Activated CD4-positive, alpha-beta memory T cell treated with anti-CD3 and anti-CD28 coated beads for 36 hours (primary cell): ENCODE data around the gene METTL5. TPM values are rescaled to one million over a fixed set of nuclear protein-coding genes. Genes with fewer than 3 reads are reported as not detected.
"Not testable (repeated sequence)": the region's sequence is repeated elsewhere in the genome, so short reads cannot be mapped to it uniquely, and the experiment has no call there.

Experiments
- CTCF ChIA-PET: fragments of 350-600 bp; sonication (Branson Sonifier 250); formaldehyde crosslinking; loops from one replicate; lab custom pipeline; 2021; ENCODE audit warnings: antibody characterized with exemption, inconsistent platforms; lab: Charles Lee
- POLR2A ChIA-PET: fragments of 350-600 bp; sonication (Branson Sonifier 250); formaldehyde crosslinking; loops from one replicate; lab custom pipeline; 2021; ENCODE audit warnings: antibody characterized with exemption; lab: Charles Lee
- DNase-seq: peaks from one replicate; pipeline ENCODE4 v3.0.0-alpha.2; 2020
- H3K27ac Mint-ChIP-seq: one replicate; pipeline ENCODE4 v1.8.0; 2021; ENCODE audit warnings: mixed read lengths
- H3K27me3 Mint-ChIP-seq: one replicate; pipeline ENCODE4 v1.8.0; 2021; ENCODE audit warnings: mixed read lengths
- H3K36me3 Mint-ChIP-seq: one replicate; pipeline ENCODE4 v1.8.0; 2021; ENCODE audit warnings: mixed read lengths
- H3K4me1 Mint-ChIP-seq: one replicate; pipeline ENCODE4 v1.8.0; 2021; ENCODE audit warnings: low read depth, mixed read lengths
- H3K4me3 Mint-ChIP-seq: one replicate; pipeline ENCODE4 v1.8.0; 2021; ENCODE audit warnings: mild to moderate bottlenecking, mixed read lengths
- H3K9me3 Mint-ChIP-seq: one replicate; pipeline ENCODE4 v1.8.0; 2021; ENCODE audit warnings: mixed read lengths
- intact Hi-C: fragments of 100-400 bp; cut with micrococcal nuclease; formaldehyde crosslinking; loops from one replicate; pipeline ENCODE4 v1.15.1; 2023
- total RNA-seq, 2 experiments: library from RNA; stranded (reverse); gene quantifications; one replicate each; pipeline ENCODE4 v1.2.3, GENCODE V29; 2021

The METTL5 gene
- total RNA-seq, 2 experiments from 2014 or later, result 109 to 110 TPM

GRCh38 chr2:169827272-169828140 is 2.8 kb upstream of the METTL5 start, which contains the start of gene UBR3:
Gene UBR3, plus strand, starts transcription at chr2:169827454. Its CDS starts 54 bp downstream, at chr2:169827508.
- ChIA-PET CTCF (interaction anchor here (0.6 to 2.2 kb wide), 12 partner anchors 9 to 1101 kb away, joined by 3 to 11 read pairs (median 4); partner anchors contain the start of genes GORASP2 and SSB), POLR2A (interaction anchor here (0.7 to 2.2 kb wide), 11 partner anchors 9 to 255 kb away, joined by 3 to 10 read pairs (median 4); partner anchors contain the start of gene SSB)
- Mint-ChIP-seq H3K4me1 (peaks cover 53% of the 10 kb centered on the region), H3K9me3 (no peaks in the 10 kb centered on the region), H3K27ac (peak within 1 kb of the TSS; percentile 61), H3K4me3 (peak within 1 kb of the TSS; percentile 89), H3K27me3 (no peaks in the 10 kb centered on the region), H3K36me3 (peaks cover 8% of the 10 kb centered on the region)
- DNase-seq, result peak; percentile 94
- intact Hi-C loops, result loop anchor here (1.0 to 10.0 kb wide), 4 partner anchors 29 to 463 kb away; partner anchors contain the start of genes CFAP210, FASTKD1, LRP2 and PHOSPHO2

DNA sequence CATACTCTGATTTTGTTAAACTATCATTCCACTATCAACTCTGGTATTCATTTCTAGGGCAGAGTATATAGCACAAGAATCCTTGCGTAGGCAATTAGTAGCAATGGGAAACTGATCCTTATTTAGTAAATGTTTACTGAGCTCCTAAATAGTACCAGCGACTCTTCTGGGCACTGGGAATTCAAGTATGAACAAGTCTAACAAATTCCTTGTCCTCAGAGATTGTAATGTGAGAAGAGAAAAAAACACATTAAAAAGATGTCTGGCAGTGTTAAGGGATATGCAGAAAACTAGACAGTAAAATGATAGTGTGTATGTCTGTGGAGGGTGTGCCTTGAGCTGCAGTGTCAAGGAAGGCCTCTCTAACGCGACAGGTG is 721 bp downstream of the METTL5 start:
- Mint-ChIP-seq H3K27ac (peak overlapping the region; percentile 78), H3K4me3 (peak overlapping the region; percentile 84), H3K9me3 (no peaks in the 10 kb centered on the region), H3K27me3 (no peaks in the 10 kb centered on the region), H3K36me3 (peaks cover 23% of the 10 kb centered on the region), H3K4me1 (peaks cover 56% of the 10 kb centered on the region)
- CTCF ChIA-PET, result interaction anchor here (1.1 to 3.2 kb wide), 12 partner anchors 9 to 251 kb away, joined by 3 to 13 read pairs (median 6); partner anchors contain the start of gene FASTKD1
- intact Hi-C loops, result loop anchor here (2.0 to 10.0 kb wide), 2 partner anchors 53 to 459 kb away; partner anchors contain the start of gene LRP2
- DNase-seq, result no peak
- POLR2A ChIA-PET, result interaction anchor here (0.8 to 1.4 kb wide), 3 partner anchors 16 to 25 kb away, joined by 3 to 4 read pairs (median 3); partner anchors contain the start of gene SSB

GRCh38 chr2:169822785-169823392 is 1.8 kb downstream of the METTL5 start:
- intact Hi-C loops, result loop anchor here (10.0 kb wide), 1 partner anchor 458 kb away; the partner anchor contains the start of gene LRP2
- Mint-ChIP-seq H3K9me3 (no peaks in the 10 kb centered on the region), H3K27ac (no peak overlapping the region), H3K27me3 (no peaks in the 10 kb centered on the region), H3K4me3 (peak overlapping the region; percentile 9), H3K36me3 (peaks cover 31% of the 10 kb centered on the region), H3K4me1 (peaks cover 51% of the 10 kb centered on the region)
- DNase-seq, result no peak
- CTCF ChIA-PET, result interaction anchor here (3.2 kb wide), 1 partner anchor 10 kb away, joined by 13 read pairs; no protein-coding TSS in a partner anchor
- POLR2A ChIA-PET, result interaction anchor here (0.6 kb wide), 2 partner anchors 230 to 337 kb away, joined by 3 read pairs; no protein-coding TSS in a partner anchor

- H3K4me1 Mint-ChIP-seq, result peaks cover 50% of the 10 kb centered on the region
- H3K27me3 Mint-ChIP-seq, result no peaks in the 10 kb centered on the region
- ChIA-PET POLR2A (no interaction called here), CTCF (interaction anchor here (0.6 to 3.2 kb wide), 3 partner anchors 9 to 992 kb away, joined by 3 to 13 read pairs (median 3); no protein-coding TSS in a partner anchor)
- no peak for DNase-seq
- peaks cover 6% of the 10 kb centered on the region for H3K9me3 Mint-ChIP-seq
- peaks cover 39% of the 10 kb centered on the region for H3K36me3 Mint-ChIP-seq
- H3K27ac Mint-ChIP-seq, result no peak overlapping the region
- no peak overlapping the region for H3K4me3 Mint-ChIP-seq
- intact Hi-C loops, result loop anchor here (10.0 kb wide), 1 partner anchor 457 kb away; the partner anchor contains the start of gene LRP2
Measured at GRCh38 chr2:169822036-169822435, 2.7 kb downstream of the METTL5 start.

DNA sequence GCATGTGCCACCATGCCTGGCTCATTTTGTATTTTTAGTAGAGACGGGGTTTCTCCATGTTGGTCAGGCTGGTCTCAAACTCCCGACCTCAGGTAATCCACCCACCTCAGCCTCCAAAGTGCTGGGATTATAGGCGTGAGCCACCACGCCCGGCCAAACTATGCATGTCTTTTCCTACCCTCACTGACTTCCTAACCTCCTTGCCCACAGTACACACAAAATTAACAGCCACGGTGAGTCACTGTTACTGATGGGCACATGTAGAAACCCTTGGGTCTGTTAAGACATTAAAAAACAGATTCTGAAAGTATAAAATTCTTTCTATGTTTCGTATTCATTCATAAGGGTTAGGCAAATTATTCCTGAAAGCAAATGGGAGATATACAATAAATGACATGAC is 4.6 kb downstream of the METTL5 start:
- CTCF ChIA-PET, H3K4me3 Mint-ChIP-seq, H3K27me3 Mint-ChIP-seq: not testable (repeated sequence)
- Mint-ChIP-seq H3K27ac (peak overlapping the region; percentile 64), H3K36me3 (peaks cover 57% of the 10 kb centered on the region), H3K4me1 (peaks cover 54% of the 10 kb centered on the region), H3K9me3 (peaks cover 13% of the 10 kb centered on the region)
- POLR2A ChIA-PET, result interaction anchor here (0.6 kb wide), 1 partner anchor 18 kb away, joined by 3 read pairs; no protein-coding TSS in a partner anchor
- intact Hi-C loops, result loop anchor here (10.0 kb wide), 1 partner anchor 455 kb away; the partner anchor contains the start of gene LRP2
- DNase-seq, result peak; percentile 19

DNA sequence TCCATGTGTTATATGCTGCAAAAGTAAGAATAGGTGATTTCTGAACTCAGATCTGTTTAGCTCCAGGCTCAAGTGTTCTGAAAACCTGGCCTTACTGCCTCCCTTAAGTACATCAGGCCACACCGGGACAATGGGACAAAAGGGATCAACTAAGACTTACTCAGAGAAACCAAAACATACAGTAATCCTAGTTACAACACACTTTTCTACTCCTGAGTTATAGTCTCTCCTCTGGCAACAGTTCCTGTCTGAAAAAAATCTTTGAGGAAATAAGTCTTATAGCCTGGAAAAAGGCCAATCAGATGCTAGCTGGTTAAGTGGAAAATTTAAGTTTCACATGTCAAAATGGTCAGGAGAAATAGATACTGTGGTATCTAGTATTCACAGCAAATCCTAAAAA is 5.6 kb downstream of the METTL5 start:
- DNase-seq, result no peak
- ChIA-PET POLR2A (interaction anchor here (2.0 kb wide), 1 partner anchor 9 kb away, joined by 8 read pairs; the partner anchor contains the start of gene UBR3), CTCF (interaction anchor here (1.0 kb wide), 1 partner anchor 8 kb away, joined by 3 read pairs; the partner anchor contains the start of gene UBR3)
- peaks cover 61% of the 10 kb centered on the region for H3K36me3 Mint-ChIP-seq
- H3K4me3 Mint-ChIP-seq, result no peak overlapping the region
- H3K27ac Mint-ChIP-seq, result peak overlapping the region; percentile 49
- intact Hi-C loops, result no loop called here
- no peaks in the 10 kb centered on the region for H3K27me3 Mint-ChIP-seq
- H3K4me1 Mint-ChIP-seq, result peaks cover 50% of the 10 kb centered on the region
- H3K9me3 Mint-ChIP-seq, result peaks cover 13% of the 10 kb centered on the region

DNA sequence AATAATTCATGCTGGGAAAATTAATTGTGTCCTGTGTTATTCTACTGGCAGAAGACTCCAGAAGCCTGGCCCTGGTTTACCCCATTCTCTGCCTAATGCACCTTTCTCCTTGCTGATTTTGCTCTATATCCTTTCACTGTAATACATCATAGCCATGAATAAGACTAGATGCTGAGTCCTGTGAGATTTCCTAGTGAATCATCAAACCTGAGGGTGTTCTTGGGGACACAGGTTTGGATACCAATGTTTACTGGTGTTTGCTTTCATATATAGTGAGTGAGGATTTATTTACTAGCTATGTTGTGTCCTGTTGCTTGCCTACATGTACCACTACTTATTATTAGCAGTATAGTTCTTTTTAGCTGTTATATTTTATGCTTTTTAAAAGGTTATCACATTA is 6.5 kb downstream of the METTL5 start:
- peaks cover 60% of the 10 kb centered on the region for H3K36me3 Mint-ChIP-seq
- DNase-seq, result no peak
- intact Hi-C loops, result no loop called here
- ChIA-PET POLR2A (interaction anchor here (2.0 kb wide), 1 partner anchor 10 kb away, joined by 8 read pairs; the partner anchor contains the start of gene UBR3), CTCF (interaction anchor here (1.0 kb wide), 1 partner anchor 9 kb away, joined by 3 read pairs; the partner anchor contains the start of gene UBR3)
- peaks cover 42% of the 10 kb centered on the region for H3K4me1 Mint-ChIP-seq
- no peaks in the 10 kb centered on the region for H3K27me3 Mint-ChIP-seq
- H3K4me3 Mint-ChIP-seq, result no peak overlapping the region
- peaks cover 13% of the 10 kb centered on the region for H3K9me3 Mint-ChIP-seq
- no peak overlapping the region for H3K27ac Mint-ChIP-seq

DNA sequence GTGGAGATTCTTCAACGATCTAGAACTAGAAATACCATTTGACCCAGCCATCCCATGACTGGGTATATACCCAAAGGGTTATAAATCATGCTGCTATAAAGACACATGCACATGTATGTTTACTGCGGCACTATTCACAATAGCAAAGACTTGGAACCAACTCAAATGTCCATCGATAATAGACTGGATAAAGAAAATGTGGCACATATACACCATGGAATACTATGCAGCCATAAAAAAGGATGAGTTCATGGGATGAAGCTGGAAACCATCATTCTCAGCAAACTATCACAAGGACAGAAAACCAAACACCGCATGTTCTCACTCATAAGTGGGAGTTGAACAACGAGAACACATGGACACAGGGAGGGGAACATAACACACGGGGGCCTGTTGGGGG is 7.3 kb downstream of the METTL5 start:
- intact Hi-C loops, H3K27me3 Mint-ChIP-seq, DNase-seq, H3K27ac Mint-ChIP-seq, H3K4me3 Mint-ChIP-seq: not testable (repeated sequence)
- peaks cover 13% of the 10 kb centered on the region for H3K9me3 Mint-ChIP-seq
- ChIA-PET CTCF (interaction anchor here (0.6 kb wide), 1 partner anchor 41 kb away, joined by 3 read pairs; no protein-coding TSS in a partner anchor), POLR2A (interaction anchor here (2.0 kb wide), 1 partner anchor 11 kb away, joined by 8 read pairs; the partner anchor contains the start of gene UBR3)
- peaks cover 57% of the 10 kb centered on the region for H3K36me3 Mint-ChIP-seq
- H3K4me1 Mint-ChIP-seq, result peaks cover 34% of the 10 kb centered on the region

GRCh38 chr2:169816961-169817360 is 7.7 kb downstream of the METTL5 start:
- peaks cover 58% of the 10 kb centered on the region for H3K36me3 Mint-ChIP-seq
- H3K27me3 Mint-ChIP-seq, CTCF ChIA-PET, intact Hi-C loops, DNase-seq, POLR2A ChIA-PET, H3K4me3 Mint-ChIP-seq: not testable (repeated sequence)
- peaks cover 13% of the 10 kb centered on the region for H3K9me3 Mint-ChIP-seq
- H3K27ac Mint-ChIP-seq, result peak overlapping the region; percentile 13
- peaks cover 32% of the 10 kb centered on the region for H3K4me1 Mint-ChIP-seq

DNA sequence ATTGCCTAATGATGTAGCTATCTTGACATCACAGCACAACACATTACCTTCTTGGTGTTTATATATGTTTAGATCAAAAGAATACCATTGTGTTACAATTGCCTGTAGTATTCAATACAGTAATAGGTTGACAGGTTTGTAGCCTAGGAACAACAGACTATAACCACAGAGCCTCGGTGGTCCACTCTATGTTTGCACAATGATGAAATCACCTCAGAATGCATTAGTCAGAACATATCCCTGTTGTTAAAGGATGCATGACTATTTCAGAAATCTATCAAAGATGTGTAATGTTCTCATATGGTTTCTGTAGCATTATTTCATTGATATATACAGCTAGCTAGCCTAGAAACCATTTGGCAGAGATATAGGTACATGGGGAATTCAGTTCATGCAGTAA is 8.9 kb downstream of the METTL5 start:
- intact Hi-C loops, result no loop called here
- Mint-ChIP-seq H3K36me3 (peaks cover 60% of the 10 kb centered on the region), H3K4me3 (no peak overlapping the region), H3K4me1 (peaks cover 24% of the 10 kb centered on the region), H3K27me3 (no peaks in the 10 kb centered on the region), H3K27ac (no peak overlapping the region), H3K9me3 (peaks cover 13% of the 10 kb centered on the region)
- ChIA-PET POLR2A (interaction anchor here (0.5 to 1.2 kb wide), 2 partner anchors 13 to 153 kb away, joined by 3 to 4 read pairs; no protein-coding TSS in a partner anchor), CTCF (interaction anchor here (0.8 to 1.4 kb wide), 3 partner anchors 9 to 48 kb away, joined by 3 to 13 read pairs (median 3); partner anchors contain the start of gene METTL5)
- DNase-seq, result no peak

GRCh38 chr2:169808221-169808620 is 16.5 kb downstream of the METTL5 start:
- ChIA-PET CTCF (interaction anchor here (0.6 to 1.0 kb wide), 2 partner anchors 14 to 17 kb away, joined by 3 read pairs; partner anchors contain the start of gene METTL5), POLR2A (interaction anchor here (1.2 kb wide), 1 partner anchor 16 kb away, joined by 3 read pairs; no protein-coding TSS in a partner anchor)
- Mint-ChIP-seq H3K27ac (no peak overlapping the region), H3K4me1 (no peaks in the 10 kb centered on the region), H3K36me3 (peaks cover 47% of the 10 kb centered on the region), H3K4me3 (no peak overlapping the region), H3K9me3 (no peaks in the 10 kb centered on the region), H3K27me3 (no peaks in the 10 kb centered on the region)
- intact Hi-C loops, result no loop called here
- DNase-seq, result no peak
